SK-N-SH (cell line): ENCODE measurements around the gene GAB2. TPM values are rescaled to one million over a fixed set of nuclear protein-coding genes. Genes with fewer than 3 reads are reported as not detected.

Source experiments
- CTCF ChIA-PET: fragments of 300-600, 350-600 bp; formaldehyde crosslinking; extraction: SDS; loops from one replicate; lab custom pipeline; 2021; lab: Yijun Ruan, JAX
- POLR2A ChIA-PET: fragments of 350-600 bp; sonication (Branson Sonifier 250); formaldehyde crosslinking; extraction: SDS; loops from one replicate; lab custom pipeline; 2020; ENCODE audit warnings: antibody characterized with exemption, inconsistent platforms; lab: Yijun Ruan, JAX
- DNase-seq: peaks from one replicate; pipeline ENCODE4 v3.0.0; 2012
- H2AFZ ChIP-seq: fragments of 200-600 bp; sonication (generic); 2 replicates; pipeline ENCODE4 v1.8.1; 2016; ENCODE audit warnings: antibody characterized with exemption, mild to moderate bottlenecking, low read depth
- H3F3A ChIP-seq: fragments of 200-600 bp; sonication (generic); replicated peaks from 2 replicates; pipeline ENCODE3; 2016; ENCODE audit warnings: antibody characterized with exemption, mild to moderate bottlenecking; ENCODE audit not compliant: insufficient read depth
- H3K27ac ChIP-seq, 2 experiments: fragments of 200-500 bp in 1 of 2; fragments of 200-600 bp in 1 of 2; sonication (Bioruptor generic) in 1 of 2; sonication (generic), shearing (Covaris generic) in 1 of 2; 2 replicates each; pipeline versions ENCODE4 v1.5.1 to v1.6.1; 2014 to 2016; ENCODE audit warnings: low read depth in 2 of 2, inconsistent platforms in 1 of 2, low read length in 1 of 2, mild to moderate bottlenecking in 1 of 2, mixed read lengths in 1 of 2
- H3K27me3 ChIP-seq: fragments of 200-600 bp; sonication (generic), shearing (Covaris generic); 2 replicates; pipeline ENCODE4 v1.6.1; 2016; ENCODE audit warnings: mixed run types; ENCODE audit not compliant: insufficient read depth
- H3K36me3 ChIP-seq, 2 experiments: fragments of 200-500 bp in 1 of 2; fragments of 200-600 bp in 1 of 2; sonication (Bioruptor generic) in 1 of 2; sonication (generic) in 1 of 2; replicated peaks in 1 of 2; 2 replicates each; pipeline versions ENCODE3 to v1.5.1; 2014 to 2016; ENCODE audit warnings: low read length in 1 of 2, mild to moderate bottlenecking in 1 of 2; ENCODE audit not compliant: insufficient read depth in 2 of 2, control insufficient read depth in 1 of 2
- H3K4me1 ChIP-seq, 2 experiments: fragments of 200-500 bp in 1 of 2; fragments of 200-600 bp in 1 of 2; sonication (Bioruptor generic) in 1 of 2; sonication (generic), shearing (Covaris generic) in 1 of 2; 2 replicates each; pipeline versions ENCODE4 v1.5.1 to v1.6.1; 2014 to 2016; ENCODE audit warnings: low read depth in 1 of 2, low read length in 1 of 2, mixed run types in 1 of 2; ENCODE audit not compliant: insufficient read depth in 2 of 2, control insufficient read depth in 1 of 2
- H3K4me2 ChIP-seq: fragments of 200-600 bp; sonication (generic), shearing (Covaris generic); 2 replicates; pipeline ENCODE4 v1.6.1; 2017; ENCODE audit warnings: mixed run types
- H3K4me3 ChIP-seq, 2 experiments: fragments of 200-500 bp in 1 of 2; fragments of 200-600 bp in 1 of 2; sonication (Bioruptor generic) in 1 of 2; sonication (generic), shearing (Covaris generic) in 1 of 2; 2 replicates each; pipeline versions ENCODE4 v1.5.1 to v1.8.1; 2014 to 2016; ENCODE audit warnings: low read depth in 2 of 2, inconsistent platforms in 1 of 2, low read length in 1 of 2, mild to moderate bottlenecking in 1 of 2, mixed read lengths in 1 of 2, moderate library complexity in 1 of 2
- H3K79me2 ChIP-seq: fragments of 200-600 bp; sonication (generic); 2 replicates; pipeline ENCODE4 v1.8.1; 2017; ENCODE audit warnings: mild to moderate bottlenecking; ENCODE audit not compliant: insufficient read depth
- H3K9ac ChIP-seq: fragments of 200-600 bp; sonication (generic); 2 replicates; pipeline ENCODE4 v1.6.1; 2017; ENCODE audit warnings: mixed run types
- H3K9me2 ChIP-seq: fragments of 200-600 bp; sonication (generic); 2 replicates; pipeline ENCODE4 v1.6.1; 2017; ENCODE audit warnings: mixed run types
- H3K9me3 ChIP-seq: fragments of 200-600 bp; sonication (generic); 2 replicates; pipeline ENCODE4 v1.6.1; 2017; ENCODE audit warnings: mixed run types, mild to moderate bottlenecking, moderate library complexity
- H4K20me1 ChIP-seq: fragments of 200-600 bp; sonication (generic); 2 replicates; pipeline ENCODE4 v1.6.1; 2017; ENCODE audit warnings: mild to moderate bottlenecking, mixed run types; ENCODE audit not compliant: insufficient read depth
- ELF1 ChIP-seq: IDR thresholded peaks from 2 replicates; pipeline ENCODE4 v1.4.0; 2012
- EZH2phosphoT487 ChIP-seq: fragments of 200-600 bp; sonication (generic); IDR thresholded peaks from 2 replicates; pipeline ENCODE4 v1.6.1; 2017; ENCODE audit warnings: low read depth, mixed run types, mild to moderate bottlenecking, antibody characterized with exemption, moderate library complexity, borderline replicate concordance
- FOXJ3 ChIP-seq: sonication (generic); formaldehyde crosslinking; IDR thresholded peaks from 2 replicates; pipeline ENCODE4 v1.5.1; 2020; ENCODE audit warnings: mild to moderate bottlenecking, missing genetic modification reagents
- FOXM1 ChIP-seq: IDR thresholded peaks from 2 replicates; pipeline ENCODE4 v1.4.0; 2012; ENCODE audit warnings: low read depth, mild to moderate bottlenecking
- GATA2 ChIP-seq: sonication (generic); formaldehyde crosslinking; IDR thresholded peaks from 2 replicates; pipeline ENCODE4 v1.5.0; 2020; ENCODE audit warnings: mild to moderate bottlenecking, missing genetic modification reagents
- PBX3 ChIP-seq: IDR thresholded peaks from 2 replicates; pipeline ENCODE4; 2012
- RAD21 ChIP-seq: IDR thresholded peaks from 2 replicates; pipeline ENCODE4 v1.6.1; 2012; ENCODE audit warnings: mild to moderate bottlenecking, low read length
- REST ChIP-seq: IDR thresholded peaks from 2 replicates; pipeline ENCODE4 v1.6.1; 2012; ENCODE audit warnings: mild to moderate bottlenecking, low read depth, low read length, moderate library complexity
- SMC3 ChIP-seq: IDR thresholded peaks from 2 replicates; pipeline ENCODE4 v1.6.1; 2012; ENCODE audit warnings: low read depth, low read length, improper control_type of control experiment
- USF1 ChIP-seq: IDR thresholded peaks from 2 replicates; pipeline ENCODE4 v1.4.0; 2012; ENCODE audit warnings: low read depth, borderline replicate concordance
- WGBS: methylation state at CpG from one replicate; pipeline ENCODE4 v1.1.6; 2017; ENCODE audit warnings: low lambda C conversion rate; 5-methylcytosine and 5-hydroxymethylcytosine counted together
- polyA plus RNA-seq, 3 experiments: library from polyadenylated mRNA; depleted of rRNA; stranded (reverse); fragments of >200 nt; gene quantifications; 2 replicates each; pipeline ENCODE4 v1.2.3, GENCODE V29; 2012

GAB2 gene
- polyA plus RNA-seq, 1 of the 3 experiments (the other 2 are of a cell fraction) = 5.6 TPM

- Histone ChIP-seq H3K27ac (peak overlapping the region in 1 of 2 experiments; percentile 2; a peak in 1 of 4 replicates), H3K4me2 (no peak overlapping the region), H3F3A (no peaks in the 10 kb centered on the region), H4K20me1 (no peaks in the 10 kb centered on the region), H3K9me2 (no peaks in the 10 kb centered on the region), H3K9ac (no peak overlapping the region), H3K9me3 (no peaks in the 10 kb centered on the region), H3K4me1 (peaks cover 0 to 2% of the 10 kb centered on the region in 2 experiments; a peak in 2 of 4 replicates), H3K4me3 (no peak overlapping the region), H3K79me2 (peaks cover 17% of the 10 kb centered on the region), H2AFZ (no peak overlapping the region), H3K27me3 (no peaks in the 10 kb centered on the region), H3K36me3 (no peaks in the 10 kb centered on the region)
- CTCF ChIA-PET = no interaction called here
- WGBS = 84% methylated on average over 3 of the region's 3 CpGs
- no peak for DNase-seq
- TF ChIP-seq FOXM1 (no peak), RAD21 (no peak), USF1 (no peak), ELF1 (no peak), SMC3 (no peak), FOXJ3 (CRISPR knock-in tag) (no peak)
- POLR2A ChIA-PET = interaction anchor here (0.9 kb wide), 1 partner anchor 12 kb away, joined by 3 read pairs; no protein-coding TSS in a partner anchor
These were observed 85.9 kb downstream of the GAB2 start for GRCh38 chr11:78331711-78332110.

GRCh38 chr11:78330361-78330760 lies 87.3 kb downstream of the GAB2 start:
- H3K4me3 ChIP-seq = no peak overlapping the region
- no peaks in the 10 kb centered on the region for H3K27me3 ChIP-seq
- peaks cover 11% of the 10 kb centered on the region for H3K79me2 ChIP-seq
- no peak overlapping the region for H2AFZ ChIP-seq
- TF ChIP-seq REST (no peak), PBX3 (no peak), GATA2 (CRISPR knock-in tag) (no peak), EZH2phosphoT487 (no peak)
- CTCF ChIA-PET = no interaction called here
- WGBS = 92% methylated on average over 3 of the region's 3 CpGs
- no peaks in the 10 kb centered on the region for H3K9me2 ChIP-seq
- no peak overlapping the region for H3K4me2 ChIP-seq
- no peak for DNase-seq
- H4K20me1 ChIP-seq = no peaks in the 10 kb centered on the region
- H3K4me1 ChIP-seq = peaks cover 0 to 2% of the 10 kb centered on the region in 2 experiments; a peak in 2 of 4 replicates
- POLR2A ChIA-PET = no interaction called here
- H3K9ac ChIP-seq = no peak overlapping the region
- H3F3A ChIP-seq = peaks cover 2% of the 10 kb centered on the region
- no peaks in the 10 kb centered on the region for H3K9me3 ChIP-seq
- no peaks in the 10 kb centered on the region for H3K36me3 ChIP-seq
- H3K27ac ChIP-seq = no peak overlapping the region
